ENCODE data around the gene ZNF574.

Gene ZNF574

DNA sequence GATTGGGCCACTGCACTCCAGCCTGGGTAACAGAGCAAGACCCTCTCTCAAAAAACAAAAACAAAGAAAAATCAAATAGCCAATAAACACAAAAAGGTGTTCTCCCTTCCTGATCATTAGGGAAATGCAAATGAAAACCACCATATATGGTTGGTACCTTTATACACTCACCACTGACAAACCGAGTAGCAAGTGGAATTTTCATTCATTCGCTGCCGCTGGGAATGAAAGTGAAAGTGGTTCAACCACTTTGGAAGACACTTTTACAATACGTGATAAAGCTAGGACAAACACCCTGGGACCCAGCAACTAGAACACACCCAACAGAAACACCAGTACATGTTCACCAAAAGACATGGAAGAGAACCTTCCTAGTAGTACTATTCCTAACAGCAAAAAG is 27.0 kb upstream of the ZNF574 start:
- in situ Hi-C loops (cut with MboI; ENCODE audit: low sequenced_read_pairs), result no loop called here
- H3K4me3 ChIP-seq, result no peak overlapping the region
- DNase-seq (ENCODE audit: low spot score in 2 of 2), result no peak
- H3K36me3 ChIP-seq (replicated peaks), result no peaks in the 10 kb centered on the region
- H3K27me3 ChIP-seq (ENCODE audit: low read depth), result no peaks in the 10 kb centered on the region
- H3K4me1 ChIP-seq, result no peaks in the 10 kb centered on the region
- H3K9me3 ChIP-seq, result no peaks in the 10 kb centered on the region

DNA sequence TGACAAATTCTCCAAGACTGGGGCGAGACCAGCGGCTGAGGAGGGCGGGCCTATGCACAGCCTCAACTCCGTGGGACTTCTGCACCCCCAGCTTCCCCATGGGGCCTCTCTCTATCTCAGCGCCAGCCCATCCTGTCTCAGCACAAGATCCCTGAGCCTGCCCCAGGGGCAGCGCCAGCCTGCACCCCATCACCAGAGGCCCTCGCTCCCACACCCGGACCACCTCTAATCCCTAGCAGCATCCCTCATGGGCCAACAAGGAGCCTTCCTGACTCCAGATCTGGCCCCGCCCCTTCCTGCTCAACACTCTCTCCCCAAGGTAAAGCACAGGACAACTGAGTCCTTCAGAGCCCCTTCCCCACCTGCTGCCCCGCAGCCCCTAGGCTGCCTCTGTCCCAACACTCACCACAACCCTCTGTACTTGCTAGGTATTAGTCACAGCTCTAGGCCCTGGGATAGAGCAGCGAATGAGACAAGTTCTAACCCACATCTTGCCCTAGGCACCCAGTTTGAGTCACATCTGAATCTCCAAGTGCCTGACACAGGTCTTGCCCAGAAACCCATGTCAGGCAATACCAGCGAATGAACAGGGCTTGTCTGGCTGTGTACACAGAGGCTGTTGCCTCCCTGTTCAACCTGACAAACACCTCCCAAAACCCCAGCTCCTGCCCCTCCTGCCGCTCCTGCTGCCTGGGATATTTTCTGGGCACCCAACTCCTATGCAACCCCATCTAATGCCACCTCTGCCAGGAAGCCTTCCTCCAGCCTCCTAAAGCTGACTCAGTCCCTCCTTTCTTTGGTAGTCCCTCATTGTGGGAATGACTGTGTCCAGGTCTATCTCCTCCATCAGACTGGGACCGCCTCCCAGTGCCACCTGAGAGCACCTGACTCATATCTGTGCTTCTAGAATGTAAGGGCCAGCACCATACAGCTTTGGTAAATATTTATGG is 24.5 kb upstream of the ZNF574 start:
- no peak overlapping the region for H3K4me3 ChIP-seq
- H3K4me1 ChIP-seq, result no peaks in the 10 kb centered on the region
- no peak for DNase-seq (ENCODE audit: low spot score in 2 of 2)
- no peaks in the 10 kb centered on the region for H3K36me3 ChIP-seq (replicated peaks)
- no peaks in the 10 kb centered on the region for H3K27me3 ChIP-seq (ENCODE audit: low read depth)
- in situ Hi-C loops (cut with MboI; ENCODE audit: low sequenced_read_pairs), result no loop called here
- no peaks in the 10 kb centered on the region for H3K9me3 ChIP-seq

DNA sequence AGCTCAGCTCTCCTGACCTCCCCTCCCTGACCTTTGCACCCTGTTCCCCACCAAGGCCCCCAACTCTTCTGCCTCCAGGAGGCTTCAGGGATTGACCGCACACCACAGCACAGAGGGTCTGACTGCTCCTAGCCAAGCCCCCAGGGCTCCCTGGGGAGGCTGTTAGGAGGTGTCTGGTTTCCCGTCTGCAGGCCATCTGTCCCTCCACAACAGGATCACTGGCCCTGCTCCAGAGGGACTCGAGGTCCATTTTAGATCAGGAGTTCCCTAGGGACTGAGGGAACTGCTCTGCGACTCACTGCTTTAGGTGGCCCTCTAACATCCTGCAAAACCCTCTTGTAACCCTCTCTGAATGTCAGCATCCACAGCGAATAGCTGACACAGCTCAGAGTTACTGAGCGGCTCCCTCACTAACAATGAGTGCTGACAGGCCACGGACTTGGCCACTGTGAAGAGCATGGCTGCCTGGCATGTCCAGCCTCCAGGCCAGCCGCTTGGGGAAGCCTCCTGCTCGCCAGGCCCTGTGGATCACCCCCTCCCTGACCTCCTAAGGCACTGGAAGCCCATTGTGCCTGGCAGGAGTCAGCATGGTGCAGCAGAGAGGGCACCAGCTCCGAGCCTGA is 23.6 kb upstream of the ZNF574 start:
- Histone ChIP-seq H3K27me3 (ENCODE audit: low read depth) (no peaks in the 10 kb centered on the region), H3K4me1 (no peaks in the 10 kb centered on the region), H3K36me3 (replicated peaks) (no peaks in the 10 kb centered on the region), H3K9me3 (no peaks in the 10 kb centered on the region), H3K4me3 (no peak overlapping the region)
- in situ Hi-C loops (cut with MboI; ENCODE audit: low sequenced_read_pairs), result no loop called here
- no peak for DNase-seq (ENCODE audit: low spot score in 2 of 2)

DNA sequence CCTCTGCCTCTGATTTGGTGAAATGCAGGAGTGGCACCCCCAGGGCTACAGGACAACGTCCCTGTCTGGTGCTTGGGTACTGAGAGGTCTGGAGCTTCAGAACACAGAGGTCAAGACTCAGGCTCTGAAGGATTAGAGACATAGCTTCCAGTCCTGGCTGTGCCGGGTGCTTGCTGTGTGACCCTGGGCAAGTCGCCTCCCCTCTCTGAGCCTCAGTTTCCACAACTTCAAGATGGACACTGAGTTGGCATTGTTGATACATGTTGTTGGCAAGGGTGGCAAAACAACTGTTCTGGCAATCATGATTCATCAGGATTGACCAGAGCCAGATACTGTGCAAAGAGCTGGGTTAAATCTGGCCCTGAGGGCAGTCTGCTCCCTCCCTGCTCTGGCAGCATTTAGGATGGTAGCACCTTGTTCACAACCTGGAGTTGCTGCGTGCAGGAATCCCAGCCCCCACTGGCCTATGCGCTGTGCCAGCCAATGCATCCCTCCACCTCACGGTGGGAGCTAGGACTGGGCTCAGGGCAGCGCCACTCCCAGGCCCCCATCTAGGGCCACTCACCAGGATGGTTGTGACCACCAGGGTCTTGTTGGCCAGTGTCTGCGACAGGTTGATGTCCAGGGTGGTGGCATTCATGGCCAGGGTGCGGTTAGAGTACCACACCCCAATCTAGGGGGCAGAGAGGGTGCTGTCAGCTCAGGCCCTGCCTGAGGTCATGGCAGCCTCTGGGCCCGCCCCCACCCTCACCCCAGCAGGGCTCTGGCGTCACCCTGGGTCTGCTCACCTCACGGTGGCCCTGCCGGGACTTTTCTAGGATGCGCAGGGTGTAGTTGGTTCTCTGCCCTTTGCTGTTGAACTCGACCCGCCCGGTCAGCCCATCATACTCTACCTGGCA is 22.7 kb upstream of the ZNF574 start:
- Histone ChIP-seq H3K36me3 (replicated peaks) (no peaks in the 10 kb centered on the region), H3K9me3 (no peaks in the 10 kb centered on the region), H3K4me3 (no peak overlapping the region), H3K4me1 (no peaks in the 10 kb centered on the region), H3K27me3 (ENCODE audit: low read depth) (no peaks in the 10 kb centered on the region)
- DNase-seq (ENCODE audit: low spot score in 2 of 2), result no peak
- in situ Hi-C loops (cut with MboI; ENCODE audit: low sequenced_read_pairs), result no loop called here

GRCh38 chr19:42054205-42054604 is 21.8 kb upstream of the ZNF574 start:
- Histone ChIP-seq H3K27me3 (ENCODE audit: low read depth) (no peaks in the 10 kb centered on the region), H3K9me3 (no peaks in the 10 kb centered on the region), H3K4me3 (no peak overlapping the region), H3K36me3 (replicated peaks) (no peaks in the 10 kb centered on the region), H3K4me1 (no peaks in the 10 kb centered on the region)
- in situ Hi-C loops (cut with MboI; ENCODE audit: low sequenced_read_pairs), result no loop called here
- DNase-seq (ENCODE audit: low spot score in 2 of 2), result no peak

- H3K36me3 ChIP-seq (replicated peaks), result no peaks in the 10 kb centered on the region
- no peaks in the 10 kb centered on the region for H3K4me1 ChIP-seq
- no peak overlapping the region for H3K4me3 ChIP-seq
- no peaks in the 10 kb centered on the region for H3K27me3 ChIP-seq (ENCODE audit: low read depth)
- DNase-seq (ENCODE audit: low spot score in 2 of 2), result no peak
- in situ Hi-C loops (cut with MboI; ENCODE audit: low sequenced_read_pairs), result no loop called here
- H3K9me3 ChIP-seq, result no peaks in the 10 kb centered on the region
Observed at GRCh38 chr19:42057846-42058245, 18.1 kb upstream of the ZNF574 start.

GRCh38 chr19:42059196-42059595 is 16.8 kb upstream of the ZNF574 start:
- in situ Hi-C loops (cut with MboI; ENCODE audit: low sequenced_read_pairs), result no loop called here
- DNase-seq (ENCODE audit: low spot score in 2 of 2), result no peak

DNA sequence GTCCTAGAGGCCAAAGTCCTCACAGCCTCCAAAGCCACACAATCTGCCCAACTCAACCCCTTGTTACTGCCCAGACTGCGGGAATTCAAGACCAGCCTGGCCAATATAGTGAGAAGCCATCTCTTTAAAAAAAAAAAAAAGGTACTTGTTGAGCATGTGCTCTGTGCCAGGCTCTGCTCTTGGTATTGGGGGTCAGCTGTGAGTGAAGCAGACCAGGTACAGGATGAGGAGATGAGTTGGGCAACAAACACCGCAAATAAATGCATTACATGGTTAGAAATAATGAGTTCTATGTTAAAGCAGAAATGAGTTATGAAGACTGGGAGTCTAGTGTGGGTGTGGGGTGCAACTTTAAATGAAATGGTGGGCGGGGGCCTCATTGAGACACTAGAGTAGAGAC is 15.8 kb upstream of the ZNF574 start:
- Histone ChIP-seq H3K4me1 (no peaks in the 10 kb centered on the region), H3K27me3 (ENCODE audit: low read depth) (no peaks in the 10 kb centered on the region), H3K36me3 (replicated peaks) (no peaks in the 10 kb centered on the region), H3K4me3 (no peak overlapping the region), H3K9me3 (no peaks in the 10 kb centered on the region)
- in situ Hi-C loops (cut with MboI; ENCODE audit: low sequenced_read_pairs), result no loop called here
- no peak for DNase-seq (ENCODE audit: low spot score in 2 of 2)

More at GRCh38 chr19:42059196-42059595, 16.8 kb upstream of the ZNF574 start:
- H3K27me3 ChIP-seq (ENCODE audit: low read depth), result no peaks in the 10 kb centered on the region
- no peaks in the 10 kb centered on the region for H3K9me3 ChIP-seq
- no peaks in the 10 kb centered on the region for H3K4me1 ChIP-seq
- no peaks in the 10 kb centered on the region for H3K36me3 ChIP-seq (replicated peaks)
- H3K4me3 ChIP-seq, result no peak overlapping the region

DNA sequence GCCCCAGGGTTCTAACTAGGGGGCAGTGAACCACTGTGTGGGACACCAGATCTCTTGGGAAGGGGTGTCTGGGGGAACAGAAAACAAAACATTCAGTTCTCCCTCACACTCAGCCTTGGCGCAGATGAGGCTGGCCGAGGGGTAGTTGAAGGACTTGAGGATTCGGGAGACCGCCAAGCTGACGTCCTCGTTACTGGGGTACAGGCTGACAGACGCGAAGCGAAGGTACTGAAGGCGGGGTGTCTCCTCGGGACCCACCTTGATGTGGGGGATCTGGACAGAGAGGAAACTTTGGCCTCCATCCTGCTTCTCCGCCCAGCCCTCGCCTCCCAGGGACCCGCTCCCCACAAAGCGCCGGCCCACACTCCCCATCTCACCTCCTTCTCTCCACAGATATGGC is 13.6 kb upstream of the ZNF574 start:
- H3K4me1 ChIP-seq, result no peaks in the 10 kb centered on the region
- H3K9me3 ChIP-seq, result no peaks in the 10 kb centered on the region
- no peak overlapping the region for H3K4me3 ChIP-seq
- H3K27me3 ChIP-seq (ENCODE audit: low read depth), result no peaks in the 10 kb centered on the region
- in situ Hi-C loops (cut with MboI; ENCODE audit: low sequenced_read_pairs), result no loop called here
- H3K36me3 ChIP-seq (replicated peaks), result no peaks in the 10 kb centered on the region
- no peak for DNase-seq (ENCODE audit: low spot score in 2 of 2)

DNA sequence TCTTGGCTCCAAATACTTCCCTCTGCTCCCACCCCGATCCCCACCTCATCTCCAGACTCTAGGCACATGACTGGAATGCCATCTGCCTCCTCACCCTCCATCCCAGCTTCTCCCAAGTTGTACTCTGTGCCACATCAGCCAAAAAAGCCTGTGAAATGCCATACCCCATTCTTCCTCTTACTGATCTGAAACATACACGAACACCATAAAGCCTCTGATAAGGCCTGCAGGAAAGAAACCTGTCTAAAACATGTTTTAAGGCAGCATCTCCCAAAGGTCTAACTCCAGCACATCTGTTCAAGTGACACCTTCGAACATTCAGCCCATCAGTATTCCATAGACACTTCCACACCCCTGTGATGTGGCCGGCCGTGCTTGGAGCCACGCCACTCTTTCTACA is 11.5 kb upstream of the ZNF574 start:
- Histone ChIP-seq H3K9me3 (no peaks in the 10 kb centered on the region), H3K4me1 (no peaks in the 10 kb centered on the region), H3K27me3 (ENCODE audit: low read depth) (peaks cover 5% of the 10 kb centered on the region; the same call in 1 of the 2 replicates), H3K4me3 (no peak overlapping the region), H3K36me3 (replicated peaks) (no peaks in the 10 kb centered on the region)
- no peak for DNase-seq (ENCODE audit: low spot score in 2 of 2)
- in situ Hi-C loops (cut with MboI; ENCODE audit: low sequenced_read_pairs), result no loop called here

DNA sequence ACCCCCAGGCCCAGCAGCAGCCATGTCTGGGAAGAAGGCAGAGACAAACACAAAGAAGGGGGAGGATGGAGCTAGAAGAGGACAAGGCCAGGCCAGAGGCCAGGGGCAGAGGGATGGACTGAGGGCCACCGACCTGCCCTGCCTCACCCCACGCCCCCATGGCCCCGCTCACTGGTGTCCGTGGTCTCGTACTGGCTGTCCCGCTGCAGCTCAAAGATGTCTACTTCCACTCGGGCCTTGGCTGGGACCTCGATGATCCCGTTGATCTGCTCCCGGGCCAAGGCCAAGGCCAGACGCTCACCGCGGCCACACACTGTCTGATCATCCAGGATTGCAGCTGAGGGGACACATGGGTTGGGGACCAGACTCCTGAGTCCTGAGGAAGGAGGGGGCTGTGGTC is 10.9 kb upstream of the ZNF574 start:
- H3K27me3 ChIP-seq (ENCODE audit: low read depth), result peaks cover 5% of the 10 kb centered on the region; the same call in 1 of the 2 replicates
- in situ Hi-C loops (cut with MboI; ENCODE audit: low sequenced_read_pairs), result no loop called here
- H3K4me3 ChIP-seq, result no peak overlapping the region
- H3K4me1 ChIP-seq, result no peaks in the 10 kb centered on the region
- no peaks in the 10 kb centered on the region for H3K9me3 ChIP-seq
- DNase-seq (ENCODE audit: low spot score in 2 of 2), result no peak
- H3K36me3 ChIP-seq (replicated peaks), result no peaks in the 10 kb centered on the region

DNA sequence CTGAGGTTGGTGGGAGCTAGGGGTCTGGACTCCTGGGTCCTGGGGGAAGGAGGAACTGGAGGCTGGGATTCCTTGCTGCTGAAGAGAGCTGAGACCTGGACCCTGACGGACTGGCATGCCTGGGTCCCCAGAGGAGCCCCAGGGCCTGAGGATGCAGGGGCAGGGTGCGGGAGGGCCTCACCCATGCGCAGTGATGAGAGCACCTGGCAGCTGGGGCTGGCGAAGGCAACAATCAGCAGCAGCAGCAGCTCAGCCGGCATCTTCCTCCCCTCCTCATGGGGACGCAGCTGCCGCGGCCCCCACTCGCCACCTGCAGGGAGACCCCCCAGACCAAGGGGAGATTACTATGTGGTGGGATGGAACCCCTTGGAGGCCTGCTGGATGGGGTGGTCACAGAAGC is 10.5 kb upstream of the ZNF574 start:
- Histone ChIP-seq H3K27me3 (ENCODE audit: low read depth) (peaks cover 5% of the 10 kb centered on the region; the same call in 1 of the 2 replicates), H3K4me1 (no peaks in the 10 kb centered on the region), H3K36me3 (replicated peaks) (no peaks in the 10 kb centered on the region), H3K4me3 (no peak overlapping the region), H3K9me3 (no peaks in the 10 kb centered on the region)
- in situ Hi-C loops (cut with MboI; ENCODE audit: low sequenced_read_pairs), result no loop called here
- DNase-seq (ENCODE audit: low spot score in 2 of 2), result no peak

DNA sequence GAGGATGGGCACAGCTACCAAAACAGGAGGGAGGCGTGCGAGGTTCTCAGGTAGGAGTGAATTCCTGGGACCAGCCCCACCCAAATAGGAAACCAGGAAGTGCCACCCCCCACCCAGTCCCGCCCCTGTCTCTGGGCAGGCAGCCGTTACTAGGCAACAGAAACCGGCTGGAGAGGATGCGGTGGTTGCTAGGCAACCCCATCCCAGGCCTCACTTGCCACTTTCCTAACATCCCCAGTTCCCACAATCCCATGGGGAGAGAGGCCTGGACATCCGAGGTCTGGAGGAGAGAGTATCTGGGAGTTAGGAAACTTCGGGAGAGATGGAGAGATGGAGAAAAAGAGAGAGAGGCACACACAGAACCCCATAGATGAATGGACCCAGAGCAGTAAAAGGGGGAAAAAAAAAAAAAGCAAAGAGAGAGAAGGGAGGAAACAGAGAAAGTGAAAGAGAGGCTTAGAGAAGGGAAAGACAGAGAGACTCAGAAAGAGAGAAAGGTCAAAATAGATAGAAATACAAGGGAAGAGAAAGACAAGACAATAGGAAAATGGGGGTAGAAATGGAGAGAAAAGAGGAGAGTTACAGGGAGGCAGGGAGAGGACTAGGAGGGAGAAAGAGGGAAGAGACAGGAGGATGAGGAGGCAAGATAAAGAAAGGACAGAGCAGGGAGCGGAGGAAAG is 9.8 kb upstream of the ZNF574 start:
- no peaks in the 10 kb centered on the region for H3K9me3 ChIP-seq
- peaks cover 5% of the 10 kb centered on the region; the same call in 1 of the 2 replicates for H3K27me3 ChIP-seq (ENCODE audit: low read depth)
- no peaks in the 10 kb centered on the region for H3K36me3 ChIP-seq (replicated peaks)
- H3K4me3 ChIP-seq, result no peak overlapping the region
- H3K4me1 ChIP-seq, result no peaks in the 10 kb centered on the region
- in situ Hi-C loops (cut with MboI; ENCODE audit: low sequenced_read_pairs), result no loop called here
- DNase-seq (ENCODE audit: low spot score in 2 of 2), result peak in 1 of 2 experiments; percentile 46
